Measurements from ENCODE around the gene PACSIN1. TPM values are rescaled to one million over a fixed set of nuclear protein-coding genes. Genes with fewer than 3 reads are reported as not detected.

The PACSIN1 gene
- polyA plus RNA-seq, 1 donor (not counting 4 experiments of a cell fraction or from before 2014, with no cell fraction given): not detected

DNA sequence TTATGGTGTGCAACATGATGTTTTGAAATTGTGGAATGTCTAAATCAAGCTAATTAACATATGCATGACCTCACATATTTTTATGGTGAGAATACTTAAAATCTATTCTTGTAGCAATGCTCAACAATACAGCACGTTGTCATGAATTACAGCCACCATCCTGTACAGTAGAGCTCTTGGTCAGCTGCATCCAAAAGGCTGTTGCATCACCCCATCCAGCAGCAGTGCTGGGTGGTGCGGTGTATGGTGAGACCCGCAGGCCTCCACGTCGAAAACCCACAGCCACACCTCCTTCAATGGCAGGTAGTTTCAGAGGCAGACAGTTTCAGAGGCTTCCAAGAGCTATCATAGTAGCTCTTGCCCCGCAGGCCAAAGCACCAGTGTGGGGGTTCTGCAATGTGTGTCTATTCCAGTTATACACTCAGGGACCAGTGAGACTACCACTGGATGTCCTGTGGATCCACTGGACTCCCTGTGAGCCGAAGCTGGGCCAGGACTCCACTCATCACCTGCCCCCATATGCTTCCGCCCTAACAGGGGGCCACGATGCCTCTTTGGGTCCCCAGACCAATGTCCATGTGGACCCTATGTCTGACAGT, 23.4 kb downstream of the PACSIN1 start:
- Histone ChIP-seq H3K4me1 (ENCODE audit: control insufficient read depth, extremely low read depth, insufficient read depth, low read length) (peaks cover 21% of the 10 kb centered on the region), H3K9me1 (ENCODE audit: control insufficient read depth, extremely low read depth, insufficient read depth, low read length) (no peaks in the 10 kb centered on the region), H3K36me3 (ENCODE audit: control insufficient read depth in 2 of 2, extremely low read depth in 1 of 2, insufficient read depth in 2 of 2, low read length in 2 of 2) (no peaks in the 10 kb centered on the region), H3K4me3 (ENCODE audit: control insufficient read depth in 2 of 3, extremely low read depth in 1 of 3, insufficient read depth in 2 of 3, low read depth in 1 of 3, low read length in 3 of 3) (no peak overlapping the region), H2AFZ (ENCODE audit: control insufficient read depth, low read length) (no peak overlapping the region), H3K9ac (ENCODE audit: control insufficient read depth, extremely low read depth, insufficient read depth, low read length) (no peak overlapping the region), H3K27ac (ENCODE audit: control insufficient read depth, insufficient read depth, low read length) (no peak overlapping the region), H3K27me3 (ENCODE audit: control insufficient read depth, extremely low read depth, insufficient read depth, low read length) (no peaks in the 10 kb centered on the region), H3K4me2 (ENCODE audit: control insufficient read depth, extremely low read depth, insufficient read depth, low read depth, low read length) (no peak overlapping the region), H3K9me3 (ENCODE audit: control insufficient read depth, low read depth, low read length) (no peaks in the 10 kb centered on the region), H4K20me1 (ENCODE audit: control insufficient read depth, extremely low read depth, insufficient read depth, low read length) (no peaks in the 10 kb centered on the region), H3K79me2 (ENCODE audit: control insufficient read depth, insufficient read depth, low read length) (no peaks in the 10 kb centered on the region)
- dilution Hi-C loops (cut with MboI; ENCODE audit: extremely low pct_ligation_motif_present, low sequenced_read_pairs): no loop called here
- no peak for DNase-seq (ENCODE audit: low read depth, low spot score)
- no peak for FAIRE-seq
- TF ChIP-seq, protein P1, sequence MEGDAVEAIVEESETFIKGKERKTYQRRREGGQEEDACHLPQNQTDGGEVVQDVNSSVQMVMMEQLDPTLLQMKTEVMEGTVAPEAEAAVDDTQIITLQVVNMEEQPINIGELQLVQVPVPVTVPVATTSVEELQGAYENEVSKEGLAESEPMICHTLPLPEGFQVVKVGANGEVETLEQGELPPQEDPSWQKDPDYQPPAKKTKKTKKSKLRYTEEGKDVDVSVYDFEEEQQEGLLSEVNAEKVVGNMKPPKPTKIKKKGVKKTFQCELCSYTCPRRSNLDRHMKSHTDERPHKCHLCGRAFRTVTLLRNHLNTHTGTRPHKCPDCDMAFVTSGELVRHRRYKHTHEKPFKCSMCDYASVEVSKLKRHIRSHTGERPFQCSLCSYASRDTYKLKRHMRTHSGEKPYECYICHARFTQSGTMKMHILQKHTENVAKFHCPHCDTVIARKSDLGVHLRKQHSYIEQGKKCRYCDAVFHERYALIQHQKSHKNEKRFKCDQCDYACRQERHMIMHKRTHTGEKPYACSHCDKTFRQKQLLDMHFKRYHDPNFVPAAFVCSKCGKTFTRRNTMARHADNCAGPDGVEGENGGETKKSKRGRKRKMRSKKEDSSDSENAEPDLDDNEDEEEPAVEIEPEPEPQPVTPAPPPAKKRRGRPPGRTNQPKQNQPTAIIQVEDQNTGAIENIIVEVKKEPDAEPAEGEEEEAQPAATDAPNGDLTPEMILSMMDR (optimal IDR thresholded peaks at IDR 0.05 in 1 of 3, IDR thresholded peaks at IDR 0.05 in 1 of 3, conservative IDR thresholded peaks at IDR 0.05 in 1 of 3; ENCODE audit: extremely low read depth in 1 of 3, insufficient read depth in 2 of 3, low read length in 3 of 3): no peak
- no peak for TF ChIP-seq EZH2 (IDR thresholded peaks at IDR 0.05; ENCODE audit: low read length)

DNA sequence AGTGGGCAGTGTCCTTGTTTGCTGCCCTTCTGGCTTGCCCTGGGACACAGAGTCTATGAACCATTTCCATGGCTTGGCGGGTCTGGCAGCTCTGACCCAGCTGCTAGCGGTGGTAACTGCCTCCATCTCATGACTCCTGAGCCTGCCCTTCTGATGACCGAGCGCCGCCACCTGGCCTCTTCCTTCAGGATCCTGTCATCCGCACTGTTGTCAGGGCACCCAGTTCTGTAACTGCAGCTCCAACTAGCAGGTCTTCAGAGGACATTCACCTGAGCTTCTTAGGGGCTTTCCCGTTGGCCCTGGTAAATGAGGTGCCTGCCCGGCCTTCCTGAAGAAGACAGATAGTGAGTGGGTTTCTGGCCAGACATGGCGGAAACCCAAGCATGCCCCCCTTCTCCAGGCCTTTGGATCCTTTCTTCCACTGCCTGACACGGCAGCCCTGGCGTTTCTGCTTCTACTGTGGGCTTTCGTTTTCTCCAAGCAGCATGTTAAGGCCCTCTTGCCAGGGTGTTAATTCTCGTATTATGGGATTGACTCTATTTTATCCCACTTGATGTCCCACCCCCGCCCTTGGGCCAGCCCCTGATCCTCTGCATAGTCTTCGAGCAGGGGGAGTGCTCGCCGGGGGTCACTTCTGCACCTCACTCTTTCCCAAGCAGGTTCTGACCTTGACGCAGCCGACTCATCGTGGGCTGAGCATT, 24.7 kb downstream of the PACSIN1 start:
- Histone ChIP-seq H3K9me3 (ENCODE audit: control insufficient read depth, low read depth, low read length) (no peaks in the 10 kb centered on the region), H3K4me2 (ENCODE audit: control insufficient read depth, extremely low read depth, insufficient read depth, low read depth, low read length) (no peak overlapping the region), H2AFZ (ENCODE audit: control insufficient read depth, low read length) (no peak overlapping the region), H3K9ac (ENCODE audit: control insufficient read depth, extremely low read depth, insufficient read depth, low read length) (no peak overlapping the region), H3K36me3 (ENCODE audit: control insufficient read depth in 2 of 2, extremely low read depth in 1 of 2, insufficient read depth in 2 of 2, low read length in 2 of 2) (no peaks in the 10 kb centered on the region), H3K27me3 (ENCODE audit: control insufficient read depth, extremely low read depth, insufficient read depth, low read length) (no peaks in the 10 kb centered on the region), H3K79me2 (ENCODE audit: control insufficient read depth, insufficient read depth, low read length) (no peaks in the 10 kb centered on the region), H3K4me3 (ENCODE audit: control insufficient read depth in 2 of 3, extremely low read depth in 1 of 3, insufficient read depth in 2 of 3, low read depth in 1 of 3, low read length in 3 of 3) (no peak overlapping the region), H3K9me1 (ENCODE audit: control insufficient read depth, extremely low read depth, insufficient read depth, low read length) (no peaks in the 10 kb centered on the region), H3K27ac (ENCODE audit: control insufficient read depth, insufficient read depth, low read length) (no peak overlapping the region), H3K4me1 (ENCODE audit: control insufficient read depth, extremely low read depth, insufficient read depth, low read length) (peaks cover 10% of the 10 kb centered on the region), H4K20me1 (ENCODE audit: control insufficient read depth, extremely low read depth, insufficient read depth, low read length) (no peaks in the 10 kb centered on the region)
- dilution Hi-C loops (cut with MboI; ENCODE audit: extremely low pct_ligation_motif_present, low sequenced_read_pairs): no loop called here
- FAIRE-seq: no peak
- no peak for DNase-seq (ENCODE audit: low read depth, low spot score)
- TF ChIP-seq EZH2 (IDR thresholded peaks at IDR 0.05; ENCODE audit: low read length): no peak
- TF ChIP-seq, protein P1 (optimal IDR thresholded peaks at IDR 0.05 in 1 of 3, IDR thresholded peaks at IDR 0.05 in 1 of 3, conservative IDR thresholded peaks at IDR 0.05 in 1 of 3; ENCODE audit: extremely low read depth in 1 of 3, insufficient read depth in 2 of 3, low read length in 3 of 3): no peak

Measured in keratinocyte (primary cell).